Measurements from ENCODE around the gene GAST. TPM values are rescaled to one million over a fixed set of nuclear protein-coding genes. Genes with fewer than 3 reads are reported as not detected.
A peak's percentile ranks its signal among the peaks of the same experiment; 100 is the strongest.

GAST gene
- total and polyA plus RNA-seq, 2 of the 13 experiments (the other 11 are each of a cell fraction or from before 2014, with no cell fraction given) = 0.32 to 0.42 TPM

DNA sequence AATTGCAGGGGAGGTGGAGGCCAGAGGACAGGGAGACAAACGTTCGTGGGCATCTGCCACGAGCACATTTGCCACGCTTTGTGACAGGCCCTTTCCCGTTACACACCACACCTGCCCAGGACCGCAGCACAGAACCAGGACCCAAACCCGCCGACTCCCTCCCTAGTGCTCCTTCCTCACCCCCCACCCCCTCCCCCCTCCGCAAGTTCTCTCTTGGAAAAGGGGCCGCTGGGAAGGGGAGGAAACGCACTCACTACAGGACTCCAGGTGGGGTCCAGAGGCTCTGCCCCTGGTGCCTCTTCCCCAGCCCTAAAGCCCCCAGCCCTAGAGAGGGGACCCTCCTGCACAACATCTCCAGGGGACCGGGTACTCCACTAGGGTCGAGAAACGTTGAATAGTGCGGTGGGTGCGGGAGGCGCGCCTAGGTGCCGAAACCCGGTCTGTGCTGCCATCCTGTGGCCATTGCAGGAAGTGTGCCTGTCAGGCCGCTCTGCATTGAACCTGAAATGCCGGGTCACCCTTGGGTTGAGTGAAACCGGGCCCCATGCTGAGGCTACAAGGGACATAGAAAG is 45.3 kb upstream of the GAST start (continued):
- TF ChIP-seq, protein P1, sequence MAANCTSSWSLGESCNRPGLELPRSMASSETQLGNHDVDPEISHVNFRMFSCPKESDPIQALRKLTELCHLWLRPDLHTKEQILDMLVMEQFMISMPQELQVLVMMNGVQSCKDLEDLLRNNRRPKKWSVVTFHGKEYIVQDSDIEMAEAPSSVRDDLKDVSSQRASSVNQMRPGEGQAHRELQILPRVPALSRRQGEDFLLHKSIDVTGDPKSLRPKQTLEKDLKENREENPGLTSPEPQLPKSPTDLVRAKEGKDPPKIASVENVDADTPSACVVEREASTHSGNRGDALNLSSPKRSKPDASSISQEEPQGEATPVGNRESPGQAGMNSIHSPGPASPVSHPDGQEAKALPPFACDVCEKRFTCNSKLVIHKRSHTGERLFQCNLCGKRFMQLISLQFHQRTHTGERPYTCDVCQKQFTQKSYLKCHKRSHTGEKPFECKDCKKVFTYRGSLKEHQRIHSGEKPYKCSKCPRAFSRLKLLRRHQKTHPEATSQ (CRISPR knock-in tag; IDR thresholded peaks at IDR 0.05; ENCODE audit: borderline replicate concordance) = no peak
- TF ChIP-seq, protein P2, sequence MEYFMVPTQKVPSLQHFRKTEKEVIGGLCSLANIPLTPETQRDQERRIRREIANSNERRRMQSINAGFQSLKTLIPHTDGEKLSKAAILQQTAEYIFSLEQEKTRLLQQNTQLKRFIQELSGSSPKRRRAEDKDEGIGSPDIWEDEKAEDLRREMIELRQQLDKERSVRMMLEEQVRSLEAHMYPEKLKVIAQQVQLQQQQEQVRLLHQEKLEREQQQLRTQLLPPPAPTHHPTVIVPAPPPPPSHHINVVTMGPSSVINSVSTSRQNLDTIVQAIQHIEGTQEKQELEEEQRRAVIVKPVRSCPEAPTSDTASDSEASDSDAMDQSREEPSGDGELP (IDR thresholded peaks at IDR 0.05; ENCODE audit: borderline replicate concordance, low read depth) = no peak
- TF ChIP-seq NFKBIZ (CRISPR knock-in tag; IDR thresholded peaks at IDR 0.05) (no peak), TBL1XR1 (IDR thresholded peaks at IDR 0.05; ENCODE audit: borderline replicate concordance, low read length, partially characterized antibody) (no peak), ZSCAN25 (CRISPR knock-in tag; IDR thresholded peaks at IDR 0.05) (peak; percentile 66; the same call in 1 of the 2 replicates), KAT2B (IDR thresholded peaks at IDR 0.05; ENCODE audit: borderline replicate concordance, low read depth, low read length) (no peak), RBM22 (optimal IDR thresholded peaks at IDR 0.05; ENCODE audit: low read length) (no peak), ZNF253 (CRISPR knock-in tag; IDR thresholded peaks at IDR 0.05; ENCODE audit: borderline replicate concordance) (no peak), ZZZ3 (CRISPR knock-in tag; IDR thresholded peaks at IDR 0.05; ENCODE audit: borderline replicate concordance) (no peak), ZNF574 (CRISPR knock-in tag; IDR thresholded peaks at IDR 0.05) (peak; percentile 51; the same call in 1 of the 2 replicates), KDM1A (CRISPR knock-in tag; IDR thresholded peaks at IDR 0.05) (no peak), REST (IDR thresholded peaks at IDR 0.05; ENCODE audit: borderline replicate concordance in 1 of 2, low read depth in 1 of 2, low read length in 2 of 2) (no peak), ZNF737 (CRISPR knock-in tag; IDR thresholded peaks at IDR 0.05; ENCODE audit: borderline replicate concordance) (no peak), KDM6A (CRISPR knock-in tag; IDR thresholded peaks at IDR 0.05; ENCODE audit: low read depth) (no peak), ZNF136 (CRISPR knock-in tag; IDR thresholded peaks at IDR 0.05; ENCODE audit: low read depth) (no peak), TSC22D2 (CRISPR knock-in tag; IDR thresholded peaks at IDR 0.05; ENCODE audit: borderline replicate concordance) (peak; percentile 59; the same call in 1 of the 2 replicates), EED (CRISPR knock-in tag; IDR thresholded peaks at IDR 0.05) (no peak)
- TF ChIP-seq, protein P3, sequence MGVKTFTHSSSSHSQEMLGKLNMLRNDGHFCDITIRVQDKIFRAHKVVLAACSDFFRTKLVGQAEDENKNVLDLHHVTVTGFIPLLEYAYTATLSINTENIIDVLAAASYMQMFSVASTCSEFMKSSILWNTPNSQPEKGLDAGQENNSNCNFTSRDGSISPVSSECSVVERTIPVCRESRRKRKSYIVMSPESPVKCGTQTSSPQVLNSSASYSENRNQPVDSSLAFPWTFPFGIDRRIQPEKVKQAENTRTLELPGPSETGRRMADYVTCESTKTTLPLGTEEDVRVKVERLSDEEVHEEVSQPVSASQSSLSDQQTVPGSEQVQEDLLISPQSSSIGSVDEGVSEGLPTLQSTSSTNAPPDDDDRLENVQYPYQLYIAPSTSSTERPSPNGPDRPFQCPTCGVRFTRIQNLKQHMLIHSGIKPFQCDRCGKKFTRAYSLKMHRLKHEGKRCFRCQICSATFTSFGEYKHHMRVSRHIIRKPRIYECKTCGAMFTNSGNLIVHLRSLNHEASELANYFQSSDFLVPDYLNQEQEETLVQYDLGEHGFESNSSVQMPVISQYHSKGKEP (CRISPR knock-in tag; IDR thresholded peaks at IDR 0.05) = no peak
- TF ChIP-seq, protein P4, sequence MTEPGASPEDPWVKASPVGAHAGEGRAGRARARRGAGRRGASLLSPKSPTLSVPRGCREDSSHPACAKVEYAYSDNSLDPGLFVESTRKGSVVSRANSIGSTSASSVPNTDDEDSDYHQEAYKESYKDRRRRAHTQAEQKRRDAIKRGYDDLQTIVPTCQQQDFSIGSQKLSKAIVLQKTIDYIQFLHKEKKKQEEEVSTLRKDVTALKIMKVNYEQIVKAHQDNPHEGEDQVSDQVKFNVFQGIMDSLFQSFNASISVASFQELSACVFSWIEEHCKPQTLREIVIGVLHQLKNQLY (CRISPR knock-in tag; IDR thresholded peaks at IDR 0.05) = no peak

Measured in HepG2 (cell line).